Activated CD8-positive, alpha-beta memory T cell treated with anti-CD3 and anti-CD28 coated beads, Interleukin-2, amount 50 U/mL, for 48 hours (primary cell): Measurements from ENCODE around the gene INCA1.

Experiments
- DNase-seq: peaks from one replicate; pipeline ENCODE4 v3.0.0-alpha.2; 2020

The INCA1 gene

DNA sequence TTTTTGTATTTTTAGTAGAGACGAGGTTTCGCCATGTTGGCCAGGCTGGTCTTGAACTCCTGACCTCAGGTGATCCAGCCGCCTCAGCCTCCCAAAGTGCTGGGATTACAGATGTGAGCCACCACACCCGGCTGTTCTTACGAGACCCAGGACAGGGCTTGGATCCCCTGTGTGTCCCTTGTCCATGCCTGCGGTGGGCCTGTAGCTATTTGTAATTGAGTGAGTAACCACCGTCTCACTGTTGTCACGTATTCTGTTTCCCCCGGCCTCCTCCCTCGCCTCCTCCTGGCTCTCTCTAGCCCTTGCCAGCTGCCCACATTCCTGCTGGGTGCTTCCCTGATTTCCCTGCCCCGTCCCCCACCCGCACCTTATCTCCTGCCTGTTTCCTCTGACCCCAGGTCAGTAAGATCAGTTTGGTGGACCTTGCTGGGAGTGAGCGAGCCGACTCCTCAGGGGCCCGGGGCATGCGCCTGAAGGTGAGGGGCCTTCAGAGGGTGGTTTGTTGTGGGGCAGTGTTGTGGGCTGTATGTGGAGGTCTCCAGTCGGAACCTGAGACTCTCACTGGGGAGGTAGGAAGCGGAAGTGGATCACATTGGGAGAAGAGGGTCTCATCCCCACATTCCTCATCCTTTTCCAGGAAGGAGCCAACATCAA lies 6.0 kb upstream of the INCA1 start:
- DNase-seq, result no peak

DNA sequence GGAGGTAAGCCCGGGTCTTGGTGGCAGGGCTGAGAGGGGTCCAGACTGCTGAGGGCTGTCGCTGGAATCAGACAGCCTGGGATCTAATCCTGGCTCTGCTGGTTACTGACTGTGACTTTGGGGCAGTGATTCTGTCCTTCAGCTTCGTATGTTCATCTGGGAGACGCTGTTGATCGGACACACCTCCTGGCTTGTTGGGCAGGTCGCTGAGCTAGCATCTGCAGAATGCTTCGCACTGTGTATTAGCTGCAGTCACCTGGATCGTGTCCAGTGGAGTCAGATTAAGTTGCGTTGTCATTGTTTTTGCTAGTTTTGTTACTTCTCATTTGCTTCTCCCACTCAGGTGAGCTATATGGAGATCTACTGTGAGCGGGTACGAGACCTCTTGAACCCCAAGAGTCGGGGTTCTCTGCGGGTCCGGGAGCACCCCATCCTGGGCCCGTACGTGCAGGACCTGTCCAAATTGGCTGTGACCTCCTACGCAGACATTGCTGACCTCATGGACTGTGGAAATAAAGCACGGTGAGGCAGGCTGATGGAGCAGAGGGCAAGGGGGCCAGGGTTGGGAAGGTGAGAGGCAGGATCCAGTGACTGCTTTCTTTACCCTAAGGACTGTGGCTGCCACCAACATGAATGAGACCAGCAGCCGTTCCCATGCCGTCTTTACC lies 4.9 kb upstream of the INCA1 start:
- no peak for DNase-seq

DNA sequence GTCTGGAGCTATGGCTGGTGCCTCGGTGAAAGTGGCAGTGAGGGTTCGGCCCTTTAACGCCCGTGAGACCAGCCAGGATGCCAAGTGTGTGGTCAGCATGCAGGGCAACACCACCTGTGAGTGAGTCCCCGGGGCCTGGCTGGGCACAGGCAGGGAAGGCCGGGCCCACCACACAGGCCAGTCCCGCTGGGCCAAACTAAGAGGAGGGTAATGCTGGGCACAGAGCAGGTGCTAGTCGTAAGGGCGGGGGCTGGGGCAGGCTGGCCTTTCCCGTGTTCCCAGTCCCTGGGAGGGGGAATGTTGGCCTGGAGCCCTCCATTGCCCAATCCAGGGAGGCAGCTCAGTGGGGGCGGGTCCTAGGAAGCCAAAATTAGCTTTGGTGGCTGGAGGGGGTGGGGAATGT lies 2.9 kb upstream of the INCA1 start:
- DNase-seq, result no peak

DNA sequence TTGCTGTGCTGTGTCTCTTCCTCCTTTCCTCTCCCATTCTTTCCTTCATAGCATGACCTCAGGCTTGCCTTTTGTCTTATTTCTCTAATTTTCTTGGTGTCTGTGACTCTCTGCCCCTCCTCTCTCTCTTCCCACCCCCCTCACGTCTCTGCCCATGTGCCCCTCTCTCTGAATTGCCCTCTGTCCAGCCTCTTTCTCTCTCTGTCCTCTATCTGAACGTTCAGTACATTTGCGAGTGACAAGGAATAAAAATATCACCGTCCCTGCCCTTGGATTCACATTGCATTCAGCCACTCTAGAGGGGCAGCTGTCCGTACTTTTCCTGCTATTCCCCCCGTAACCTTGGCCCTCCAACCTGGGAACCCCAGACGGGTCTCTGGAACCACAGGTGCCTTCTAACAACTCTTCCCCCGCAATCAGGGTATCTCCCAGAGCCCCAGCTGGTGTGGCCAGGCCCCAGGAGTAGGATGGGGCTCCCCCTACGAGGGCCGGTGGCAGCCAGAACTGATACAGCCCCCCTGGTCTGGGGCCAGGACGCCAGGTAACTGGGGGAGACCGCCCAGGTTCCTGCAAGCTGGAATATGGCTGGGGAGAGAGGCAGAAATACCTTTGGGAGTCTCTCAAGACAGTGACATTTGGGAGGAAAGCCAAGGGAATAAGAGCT lies 2.2 kb upstream of the INCA1 start:
- DNase-seq, result no peak

DNA sequence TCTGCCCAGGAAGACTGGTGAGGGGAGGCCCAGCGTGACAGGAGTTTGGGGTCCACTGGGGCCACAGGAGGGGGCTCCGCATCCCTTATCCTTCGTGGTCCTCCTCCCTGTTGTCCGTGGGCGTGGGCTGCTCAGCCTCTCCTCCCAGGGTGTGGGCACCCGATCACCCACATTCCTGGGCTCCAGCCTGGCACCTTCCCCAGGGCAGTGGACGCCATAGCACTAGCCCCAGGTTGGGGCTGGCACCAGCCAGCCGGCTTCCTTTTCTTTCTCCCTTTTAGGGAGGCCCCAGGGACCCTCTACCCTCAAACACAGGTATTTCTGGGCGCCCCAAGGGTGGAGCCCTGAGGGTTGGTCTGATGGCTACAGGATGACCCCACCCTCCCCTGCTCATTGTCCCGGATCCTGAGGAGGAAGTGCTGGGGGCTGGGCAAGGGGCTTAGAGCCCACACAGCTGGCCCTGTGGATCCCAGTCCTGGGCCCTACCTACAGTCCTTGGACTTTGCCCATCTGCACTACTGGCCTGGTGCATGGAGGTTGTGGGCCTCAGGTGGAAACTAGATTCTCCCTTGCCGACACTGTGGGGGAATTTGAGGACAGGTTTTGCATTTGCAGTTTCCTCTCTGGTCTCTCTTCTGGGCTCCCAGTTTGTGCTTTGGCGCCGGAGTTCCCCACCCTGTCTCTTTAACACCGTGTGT lies 1.6 kb upstream of the INCA1 start:
- no peak for DNase-seq

DNA sequence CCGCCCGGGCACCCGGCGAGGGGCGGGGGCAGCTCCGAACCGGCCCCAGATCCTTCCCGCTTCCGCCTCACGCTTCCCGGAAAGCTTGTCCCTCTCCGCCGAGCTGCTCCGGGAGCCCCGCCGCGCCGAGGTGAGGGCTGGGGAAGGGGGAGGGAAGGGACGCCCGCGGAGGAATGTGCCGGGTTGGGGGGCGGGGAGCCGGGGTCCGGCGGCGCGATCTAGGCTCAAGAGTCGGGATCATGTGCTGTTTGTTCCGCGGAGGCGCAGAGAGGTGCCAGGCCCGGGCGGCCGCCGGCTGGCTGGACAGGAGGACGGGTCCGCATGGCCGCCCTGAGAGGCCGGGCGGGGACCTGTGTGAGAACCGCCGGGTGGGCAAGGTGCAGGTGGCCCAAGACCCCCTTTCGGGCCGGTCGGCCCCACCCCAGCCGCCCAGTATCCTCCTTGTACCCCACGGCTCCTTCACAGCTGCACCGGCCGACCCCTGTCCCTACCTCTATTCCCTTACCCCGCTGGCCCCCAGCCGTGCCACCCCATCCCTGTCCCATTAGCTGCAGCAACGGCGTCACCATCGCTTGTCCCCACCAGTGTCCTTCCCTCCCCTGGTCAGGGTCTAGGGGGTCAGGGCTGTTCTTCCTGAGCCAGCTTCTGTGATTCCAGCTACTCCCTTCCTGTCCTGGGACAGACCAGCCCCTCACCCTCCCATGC lies 857 bp upstream of the INCA1 start:
- DNase-seq, result peak; percentile 71

DNA sequence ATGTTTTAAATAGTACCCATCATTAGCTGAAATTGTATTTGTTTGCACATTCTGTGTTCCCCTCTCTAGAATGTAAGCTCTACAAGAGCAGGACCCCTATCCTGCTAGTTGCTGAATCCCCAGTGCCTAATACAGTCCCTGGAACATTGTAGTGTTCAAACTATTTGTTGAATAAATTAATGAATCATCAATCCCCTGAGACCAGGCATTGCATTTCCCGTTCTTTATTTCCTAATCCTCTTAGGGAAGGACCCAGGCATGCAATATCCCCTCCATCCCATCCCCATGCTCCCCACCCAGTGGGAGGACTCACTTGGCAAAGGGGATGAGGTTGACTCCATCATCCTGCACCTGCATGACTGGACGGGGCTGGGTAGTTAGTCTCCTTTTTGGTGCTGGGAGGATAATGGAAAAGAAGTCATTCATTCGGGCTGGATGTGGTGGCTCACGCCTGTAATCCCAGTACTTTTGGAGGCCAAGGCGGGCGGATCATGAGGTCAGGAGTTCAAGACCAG lies 3.2 kb downstream of the INCA1 start:
- no peak for DNase-seq

DNA sequence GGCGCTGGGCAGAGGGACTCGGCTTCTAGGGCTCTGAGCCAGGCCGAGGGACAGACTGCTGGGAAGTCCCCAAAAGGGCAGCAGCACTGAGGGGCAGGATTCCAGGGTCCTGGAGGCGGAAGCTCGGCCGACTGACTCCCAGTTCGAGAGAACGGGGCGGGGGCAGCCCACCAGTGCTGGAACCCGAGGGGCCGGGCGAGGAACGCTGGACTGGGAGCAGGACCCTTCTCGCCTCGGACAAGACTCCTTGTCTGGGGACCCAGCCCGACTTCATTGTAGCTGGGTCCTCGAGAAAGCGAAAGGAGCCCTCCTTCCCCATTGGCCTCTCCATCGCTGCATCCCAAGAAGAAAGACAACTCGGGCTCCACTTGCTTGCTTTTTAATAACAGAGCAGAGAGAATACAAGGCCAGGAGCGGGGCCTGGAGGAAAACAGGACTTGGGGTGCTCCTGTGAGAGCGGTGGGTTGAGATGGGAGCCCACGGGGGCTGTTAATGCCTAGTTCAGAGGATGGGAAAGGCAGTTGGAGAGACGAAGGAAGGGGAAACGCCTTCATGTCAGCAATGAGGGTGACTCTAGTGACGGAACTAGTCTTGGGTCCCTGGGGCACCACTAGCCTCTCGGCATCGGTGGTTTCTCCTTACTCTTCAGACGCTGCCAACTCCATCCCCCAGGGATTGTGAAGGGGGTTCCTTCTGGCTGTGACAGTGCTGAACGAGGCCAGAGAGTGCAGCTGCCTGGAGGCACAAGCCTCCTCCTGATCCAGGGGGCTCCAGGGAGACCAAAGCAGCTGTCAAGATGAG lies 9.4 kb downstream of the INCA1 start:
- DNase-seq, result no peak

DNA sequence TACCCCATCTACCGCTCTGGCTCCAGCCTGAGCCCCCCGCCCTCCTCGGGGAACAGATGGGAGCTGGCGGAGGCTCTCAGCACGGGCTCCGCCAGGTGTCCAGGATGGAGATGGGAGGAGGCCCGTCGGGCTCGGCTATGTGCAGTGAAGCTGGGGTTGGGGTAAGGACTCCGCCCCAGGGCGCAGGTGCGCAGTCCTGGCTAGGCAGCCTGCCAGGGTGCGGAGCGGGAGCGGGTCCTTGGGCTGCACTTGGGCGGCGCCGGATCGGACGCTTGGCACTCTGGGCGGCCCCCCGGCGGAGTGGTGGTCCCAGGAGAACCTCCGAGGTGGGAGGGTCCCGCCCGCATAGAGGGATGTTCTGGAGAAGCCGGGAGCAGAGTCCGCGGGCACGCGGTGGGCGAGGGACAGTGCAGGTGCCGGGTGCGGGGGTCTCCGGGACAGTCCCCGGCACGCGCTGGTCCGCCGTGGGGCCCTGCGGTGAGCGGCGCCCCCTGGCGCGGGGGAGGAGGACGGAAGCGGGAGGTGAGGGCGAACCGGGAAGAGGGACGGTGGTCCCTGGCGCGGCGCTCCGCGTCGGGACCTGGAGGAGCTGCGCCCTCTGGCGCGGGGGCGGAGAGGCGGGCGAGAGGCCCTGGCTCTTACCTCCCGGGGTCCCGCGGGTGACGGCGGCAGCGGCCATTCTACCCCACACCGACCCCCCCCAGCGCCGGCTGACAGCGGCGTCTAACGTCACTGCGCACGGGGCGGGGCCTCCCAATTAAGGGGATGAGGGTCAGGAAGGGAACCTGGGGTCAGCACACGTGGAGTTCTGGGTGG lies 10.2 kb downstream of the INCA1 start, which contains the start of gene CAMTA2:
TSS of gene CAMTA2 (minus strand) at position 725 of the 816 bp plus-strand sequence. CDS start 1,453 bp downstream, outside the sequence.
- DNase-seq, result peak; percentile 95

DNA sequence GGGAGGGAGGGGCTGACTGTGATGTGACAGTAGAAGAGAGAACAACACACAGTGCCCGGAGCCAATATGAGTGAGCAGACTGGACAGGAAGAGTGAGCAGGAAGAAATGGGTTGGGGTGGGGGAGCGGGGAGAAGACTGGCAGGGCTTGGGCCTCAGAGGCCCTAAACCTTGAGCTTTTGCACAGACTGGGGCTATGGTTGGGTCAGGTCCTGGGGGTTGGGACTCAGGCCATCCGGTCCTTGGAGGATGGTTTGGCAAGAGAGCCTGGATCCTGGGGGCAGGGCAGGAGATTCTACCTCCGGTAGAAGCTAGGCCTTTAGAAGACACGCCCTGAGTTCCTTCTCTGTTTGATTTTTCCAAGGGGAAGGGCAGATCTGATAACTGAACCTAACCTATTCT lies 10.9 kb downstream of the INCA1 start:
- no peak for DNase-seq

DNA sequence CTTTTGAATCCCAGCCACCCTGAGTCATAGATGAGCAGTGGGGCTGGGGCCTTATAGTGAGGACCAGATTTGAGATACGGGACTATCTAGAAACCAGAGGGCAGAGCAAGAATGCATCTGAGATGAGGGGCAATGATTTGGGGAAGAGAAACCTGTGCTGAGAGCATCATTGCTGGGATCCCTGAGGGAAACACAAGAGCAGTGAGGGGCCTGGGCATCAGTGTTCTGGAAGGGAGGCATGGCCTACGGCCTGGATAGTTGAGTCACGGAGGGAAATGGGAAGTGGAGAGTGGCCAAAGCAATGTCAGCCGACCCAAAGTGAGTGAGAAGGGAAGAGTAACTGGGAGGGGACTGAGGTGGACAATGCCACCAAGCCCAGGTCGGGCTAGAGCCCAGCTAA lies 15.0 kb downstream of the INCA1 start:
- no peak for DNase-seq

DNA sequence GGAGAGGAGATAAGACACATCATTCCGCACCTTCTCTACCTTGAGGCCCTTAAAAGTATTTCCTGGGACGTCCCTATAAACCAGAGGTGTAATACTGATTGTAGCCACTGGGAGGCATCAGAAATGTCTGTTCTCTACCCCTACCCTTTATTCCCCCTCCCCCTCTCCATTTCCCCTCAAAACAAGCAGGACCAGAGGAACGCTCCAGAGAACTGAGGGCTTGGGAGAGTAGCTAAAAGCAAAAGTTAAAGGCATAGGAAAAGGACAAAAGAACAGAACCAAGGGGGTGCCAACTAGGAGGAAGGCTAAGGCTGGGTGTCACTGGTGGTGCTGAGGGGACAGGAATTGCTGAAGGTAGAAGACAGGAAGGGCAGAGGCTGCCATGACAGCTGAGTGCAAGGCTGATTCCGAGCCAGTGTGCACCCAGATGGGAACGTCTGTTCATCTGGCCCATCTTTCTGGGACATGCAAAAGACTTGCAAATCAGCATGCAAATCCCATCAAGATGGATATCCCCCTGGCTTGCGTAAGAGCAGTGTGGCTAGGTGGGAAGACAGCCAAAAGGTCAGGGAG lies 16.6 kb downstream of the INCA1 start:
- no peak for DNase-seq

DNA sequence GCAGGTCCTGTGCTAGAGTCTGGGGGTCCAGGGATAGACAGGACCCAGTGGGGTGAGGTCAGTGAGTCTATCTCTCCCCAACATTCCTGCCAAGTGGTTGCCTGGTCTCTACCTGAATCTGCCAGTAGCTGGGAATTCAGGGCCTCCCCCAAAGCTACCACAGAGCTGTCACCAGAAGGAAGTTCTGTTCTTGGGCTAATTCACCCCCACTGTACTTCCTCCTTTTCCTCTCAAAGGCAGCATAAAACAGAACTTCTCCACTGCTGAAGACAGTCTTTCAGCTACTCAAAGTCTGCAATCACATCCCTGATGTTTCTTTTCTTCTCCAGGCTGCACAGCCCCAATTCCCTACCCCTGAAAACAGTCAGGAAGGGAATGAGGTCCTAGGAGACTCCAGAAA lies 18.6 kb downstream of the INCA1 start:
- DNase-seq, result no peak

DNA sequence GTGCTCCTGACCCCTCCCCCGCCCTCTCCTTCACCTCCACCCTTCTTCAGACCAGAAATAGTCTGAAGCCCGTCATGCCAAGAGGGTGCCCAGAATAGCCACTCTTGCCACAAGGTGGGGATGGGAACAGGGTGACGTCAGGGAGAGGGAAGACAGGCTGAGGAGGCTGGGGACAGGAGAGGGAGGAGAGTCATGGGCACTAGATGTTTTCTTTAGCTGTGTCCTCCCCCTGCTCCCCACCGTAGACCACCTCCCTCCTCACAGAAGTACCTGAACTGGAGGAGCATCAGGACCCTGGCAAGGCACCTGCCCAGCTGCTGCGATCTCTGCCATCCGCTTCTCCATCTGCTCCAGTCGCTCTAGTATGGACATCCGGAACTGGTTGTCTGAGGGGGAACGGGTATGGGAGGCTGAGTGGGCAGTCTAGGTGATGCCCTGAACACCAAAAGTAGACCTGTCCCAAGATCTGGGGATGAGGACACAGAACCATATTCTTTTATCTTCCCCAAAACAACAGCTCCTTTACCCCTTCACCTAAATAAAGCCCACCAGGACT lies 23.1 kb downstream of the INCA1 start:
- no peak for DNase-seq

DNA sequence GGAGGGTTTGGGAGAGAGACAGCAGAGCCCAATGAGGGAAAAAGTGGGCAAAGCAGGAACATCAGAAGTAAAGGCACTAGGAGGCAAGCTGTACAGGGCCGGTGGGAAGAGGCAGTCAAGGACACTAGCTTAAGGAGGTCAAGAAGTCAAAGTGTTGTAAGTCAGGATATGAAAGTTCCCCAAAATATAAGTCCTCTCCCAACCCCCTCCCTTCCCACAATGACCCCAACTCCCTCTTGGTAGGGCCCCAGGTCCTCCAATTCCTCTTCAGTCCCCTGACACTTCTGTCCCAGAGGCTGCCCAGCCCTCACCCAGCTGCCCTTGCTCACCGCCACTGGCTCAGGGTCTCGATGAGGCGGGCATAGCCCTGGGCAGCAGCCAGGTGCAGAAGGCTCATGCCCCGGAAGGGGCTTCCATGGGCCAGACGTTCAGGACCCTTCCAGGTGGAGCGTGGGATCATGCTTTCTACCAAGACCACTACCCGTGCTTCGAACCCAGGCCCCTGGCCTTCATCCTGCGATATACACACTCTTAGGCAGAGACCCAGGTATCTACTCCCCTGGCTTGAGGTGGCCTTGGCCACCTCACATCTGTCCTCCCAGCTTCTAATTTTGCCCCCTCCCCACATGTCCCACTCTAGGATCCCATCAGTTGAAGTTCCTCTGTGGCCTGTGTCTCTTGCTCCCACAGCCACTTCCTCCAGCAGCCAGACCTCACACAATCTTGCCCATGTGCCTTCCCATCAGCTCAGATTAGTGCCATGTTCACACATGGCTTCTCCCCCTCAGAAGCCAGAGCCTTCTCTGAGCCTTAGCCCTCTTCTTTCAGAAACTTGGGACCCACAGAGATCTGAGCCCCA lies 23.8 kb downstream of the INCA1 start:
- no peak for DNase-seq

DNA sequence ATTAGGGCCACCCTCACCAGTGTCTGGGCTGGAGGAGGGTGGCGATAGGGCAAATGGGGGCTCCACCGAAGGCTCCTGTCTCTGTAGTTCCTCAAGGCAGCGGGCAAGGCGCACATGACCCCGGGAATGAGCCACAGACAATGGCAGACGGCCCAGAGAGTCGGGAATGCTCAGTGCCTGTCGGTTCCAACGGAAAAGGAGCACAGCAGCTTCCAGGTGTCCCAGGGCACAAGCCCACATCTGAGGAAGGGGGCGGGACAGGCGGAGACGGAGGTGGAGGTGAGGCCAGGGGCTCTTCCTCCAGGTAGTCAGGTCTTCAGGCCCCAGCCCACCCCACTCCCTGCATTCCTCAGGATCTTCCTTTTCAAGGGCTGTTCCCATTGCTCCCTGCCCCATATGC lies 24.6 kb downstream of the INCA1 start:
- no peak for DNase-seq

DNA sequence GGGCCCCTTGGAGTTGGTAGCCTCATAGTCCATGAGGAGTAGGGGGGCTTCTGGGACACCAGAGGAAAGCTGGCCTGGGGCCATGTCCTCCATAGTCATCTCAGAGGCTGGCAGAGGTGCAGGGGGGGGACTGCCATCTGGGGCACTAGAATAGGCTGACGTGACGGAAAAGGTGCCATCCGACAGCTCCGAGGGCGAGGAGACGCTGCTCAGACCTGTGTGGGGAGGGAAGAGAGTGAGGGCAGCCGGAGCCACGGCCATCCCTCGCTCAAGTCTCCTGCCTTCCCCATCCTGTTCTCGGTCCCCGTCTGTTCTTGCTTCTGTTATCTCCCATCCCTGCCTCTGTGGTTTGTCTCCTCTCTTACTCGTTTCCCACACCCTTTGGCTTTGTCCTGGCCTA lies 25.0 kb downstream of the INCA1 start:
- no peak for DNase-seq

DNA sequence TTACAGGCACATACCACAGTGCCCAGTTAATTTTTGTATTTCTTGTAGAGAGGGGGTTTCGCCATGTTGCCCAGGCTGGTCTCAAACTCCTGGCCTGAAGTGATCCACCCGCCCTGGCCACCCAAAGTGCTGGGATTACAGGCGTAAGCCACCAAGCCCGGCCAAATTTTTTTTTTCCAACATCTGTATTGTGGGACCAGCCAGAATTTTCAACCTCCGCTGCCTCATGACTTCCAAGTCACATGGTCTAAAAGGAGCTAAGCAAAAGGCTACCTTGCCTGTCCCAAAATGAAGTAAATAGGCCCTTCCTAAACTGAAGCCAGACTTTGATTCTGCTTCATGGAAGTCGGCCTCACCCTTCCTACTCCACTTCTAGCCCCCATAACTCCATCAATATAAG lies 25.5 kb downstream of the INCA1 start:
- DNase-seq, result no peak

DNA sequence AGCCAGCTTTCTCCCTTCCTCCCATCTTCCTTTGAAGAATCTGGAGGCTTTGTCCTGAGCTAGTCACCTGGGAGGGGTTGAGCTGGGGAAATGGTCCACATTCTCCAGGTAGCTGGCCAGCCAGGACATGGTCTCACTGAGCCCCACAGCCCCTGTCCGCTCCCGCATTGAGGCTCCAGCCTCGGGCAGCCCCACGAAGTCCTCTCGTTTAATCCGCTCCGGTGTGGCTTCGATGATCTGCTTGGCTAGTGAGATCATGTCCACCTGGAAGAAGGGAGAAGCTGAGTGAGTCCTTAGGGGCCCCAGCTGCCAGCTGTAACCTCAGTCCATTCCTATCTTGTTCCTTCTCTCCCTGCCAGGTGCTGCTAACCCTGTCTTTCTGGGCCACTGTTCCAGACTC lies 27.0 kb downstream of the INCA1 start:
- no peak for DNase-seq
